WTC11 (cell line): ENCODE measurements around the gene ITGB4. TPM values are rescaled to one million over a fixed set of nuclear protein-coding genes. Genes with fewer than 3 reads are reported as not detected.

Source experiments
- AFF4 ChIP-seq: sonication (generic); formaldehyde crosslinking; IDR thresholded peaks from 2 replicates; pipeline ENCODE4 v1.8.1; 2023; ENCODE audit warnings: mild to moderate bottlenecking, missing genetic modification reagents, borderline replicate concordance
- AR ChIP-seq: fragments of 250-450 bp; sonication (Bioruptor Pico); IDR thresholded peaks from 2 replicates; pipeline ENCODE4 v1.9.0; 2021; ENCODE audit warnings: mild to moderate bottlenecking
- CTCF ChIP-seq: fragments of 200-600 bp; IDR thresholded peaks from 2 replicates; pipeline ENCODE4 v1.8.0; 2022; ENCODE audit warnings: antibody characterized with exemption
- EMX1 ChIP-seq: fragments of 250-450 bp; sonication (Bioruptor Pico); IDR thresholded peaks from 2 replicates; pipeline ENCODE4 v1.8.0; 2021; ENCODE audit warnings: mild to moderate bottlenecking
- ERG ChIP-seq: fragments of 250-450 bp; sonication (Bioruptor Pico); IDR thresholded peaks from 2 replicates; pipeline ENCODE4 v1.8.0; 2021; ENCODE audit warnings: mild to moderate bottlenecking
- HMGXB4 ChIP-seq: sonication (generic); formaldehyde crosslinking; IDR thresholded peaks from 2 replicates; pipeline ENCODE4 v1.8.1; 2023; ENCODE audit warnings: mild to moderate bottlenecking, moderate library complexity, missing genetic modification reagents
- MXD4 ChIP-seq: fragments of 250-450 bp; sonication (Bioruptor Pico); IDR thresholded peaks from 2 replicates; pipeline ENCODE4 v1.8.0; 2021; ENCODE audit warnings: mild to moderate bottlenecking, moderate library complexity, borderline replicate concordance
- MYBL2 ChIP-seq: sonication (generic); formaldehyde crosslinking; IDR thresholded peaks from 2 replicates; pipeline ENCODE4 v1.8.1; 2023; ENCODE audit warnings: mild to moderate bottlenecking, moderate library complexity, missing genetic modification reagents
- NFATC4 ChIP-seq: fragments of 250-450 bp; sonication (Bioruptor Pico); IDR thresholded peaks from 2 replicates; pipeline ENCODE4 v1.9.0; 2021; ENCODE audit warnings: mild to moderate bottlenecking
- PRRX2 ChIP-seq: fragments of 250-450 bp; sonication (Bioruptor Pico); IDR thresholded peaks from 2 replicates; pipeline ENCODE4 v1.8.0; 2021; ENCODE audit warnings: mild to moderate bottlenecking
- RORB ChIP-seq: fragments of 250-450 bp; sonication (Bioruptor Pico); IDR thresholded peaks from 2 replicates; pipeline ENCODE4 v1.9.0; 2021; ENCODE audit warnings: mild to moderate bottlenecking
- ZNF281 ChIP-seq: sonication (generic); formaldehyde crosslinking; IDR thresholded peaks from 2 replicates; pipeline ENCODE4 v1.8.0; 2023; ENCODE audit warnings: mild to moderate bottlenecking, missing genetic modification reagents
- ZNF416 ChIP-seq: fragments of 250-450 bp; sonication (Bioruptor Pico); IDR thresholded peaks from 2 replicates; pipeline ENCODE4 v1.9.0; 2021; ENCODE audit warnings: mild to moderate bottlenecking, inconsistent platforms
- ZNF532 ChIP-seq: fragments of 250-450 bp; sonication (Bioruptor Pico); IDR thresholded peaks from 2 replicates; pipeline ENCODE4 v1.9.0; 2021; ENCODE audit warnings: mild to moderate bottlenecking, borderline replicate concordance
- ZSCAN18 ChIP-seq: fragments of 250-450 bp; sonication (Bioruptor Pico); IDR thresholded peaks from 2 replicates; pipeline ENCODE4 v2.1.2; 2022; ENCODE audit warnings: mild to moderate bottlenecking, moderate library complexity
- total RNA-seq: library from RNA; stranded (reverse); gene quantifications from 3 replicates; pipeline ENCODE4 v1.2.3, GENCODE V29; 2021

Gene ITGB4
- total RNA-seq, 1 experiment from 2014 or later = 9.5 TPM

- peak; percentile 14; the same call in 1 of the 2 replicates for TF ChIP-seq ZNF416
- no peak for TF ChIP-seq ZSCAN18 (CRISPR knock-in tag)
- peak; percentile 74; the same call in 1 of the 2 replicates for TF ChIP-seq AR (CRISPR knock-in tag)
- peak; percentile 64; the same call in 1 of the 2 replicates for TF ChIP-seq NFATC4 (CRISPR knock-in tag)
- no peak for TF ChIP-seq ZNF281
- TF ChIP-seq ERG = peak; percentile 56; the same call in 1 of the 2 replicates
- TF ChIP-seq MYBL2 (CRISPR knock-in tag) = 0 out of 2 replicates have a peak, but pooled peaks have one; percentile 9
- TF ChIP-seq CTCF = peak; percentile 68
- peak; percentile 75; the same call in 1 of the 2 replicates for TF ChIP-seq ZNF532 (CRISPR knock-in tag)
- no peak for TF ChIP-seq MXD4 (CRISPR knock-in tag)
- 0 out of 2 replicates have a peak, but pooled peaks have one; percentile 28 for TF ChIP-seq RORB
- no peak for TF ChIP-seq HMGXB4 (CRISPR knock-in tag)
- TF ChIP-seq EMX1 = 0 out of 2 replicates have a peak, but pooled peaks have one; percentile 56
- peak; percentile 69; the same call in 1 of the 2 replicates for TF ChIP-seq PRRX2 (CRISPR knock-in tag)
- no peak for TF ChIP-seq AFF4 (CRISPR knock-in tag)
Measured at GRCh38 chr17:75778861-75779249, 57.6 kb downstream of the ITGB4 start (continued).
